Thyroid gland (tissue), 4 donors: ENCODE measurements around the gene WDR70.
"Not testable (repeated sequence)": the region's sequence is repeated elsewhere in the genome, so short reads cannot be mapped to it uniquely, and the experiment has no call there.

Source experiments
- CTCF ChIP-seq, 6 experiments: fragments of 200-600 bp in 3 of 6; fragments of 450-650 bp in 3 of 6; sonication (generic) in 3 of 6; IDR thresholded peaks; one replicate each; pipeline ENCODE4 v1.5.1; 2016 to 2019; ENCODE audit warnings: antibody characterized with exemption in 6 of 6, mild to moderate bottlenecking in 2 of 6, inconsistent platforms in 1 of 6, moderate library complexity in 1 of 6
- POLR2A ChIP-seq, 2 donors: fragments of 450-650 bp; IDR thresholded peaks; one replicate each; pipeline ENCODE4 v1.6.1; 2017; ENCODE audit warnings: antibody characterized with exemption in 2 of 2, mild to moderate bottlenecking in 2 of 2, moderate library complexity in 1 of 2

GRCh38 chr5:37674361-37674760, 295.2 kb downstream of the WDR70 start:
- not testable (repeated sequence) for TF ChIP-seq POLR2A, CTCF (IDR thresholded peaks at IDR 0.05)
